GM23248 (cell line): ENCODE data around the gene F2RL3.

Experiments
- EZH2 ChIP-seq: fragments of 200-600 bp; sonication (generic); IDR thresholded peaks from 2 replicates; pipeline ENCODE4 v1.6.1; 2018; ENCODE audit warnings: antibody characterized with exemption, mild to moderate bottlenecking; ENCODE audit not compliant: insufficient read depth, poor library complexity, severe bottlenecking
- EZH2phosphoT487 ChIP-seq: fragments of 200-600 bp; sonication (generic); IDR thresholded peaks from 2 replicates; pipeline ENCODE4 v1.6.1; 2018; ENCODE audit warnings: antibody characterized with exemption, moderate library complexity, mild to moderate bottlenecking, low read depth; ENCODE audit not compliant: insufficient read depth

DNA sequence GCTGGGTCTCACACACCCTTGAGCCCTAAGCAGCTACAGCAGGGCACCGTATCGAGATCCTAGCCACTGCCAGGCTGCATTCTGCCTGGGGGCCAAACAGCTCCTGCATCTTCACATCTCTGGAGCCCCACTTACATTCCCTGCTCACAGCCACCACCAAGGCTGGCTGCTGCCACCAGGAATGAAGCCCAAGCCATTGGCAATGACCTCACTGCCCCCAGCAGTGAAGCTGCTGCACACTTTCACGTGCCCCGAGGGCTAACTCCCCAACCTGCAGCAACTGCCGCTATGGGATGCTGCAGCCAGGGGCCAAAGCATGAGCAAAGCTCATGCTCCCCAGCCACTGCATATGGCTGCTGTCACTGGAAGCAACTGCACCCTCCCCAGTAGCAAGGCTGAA, 42.0 kb downstream of the F2RL3 start:
- TF ChIP-seq EZH2 = no peak
- TF ChIP-seq EZH2phosphoT487 = no peak
